DND-41 (cell line): ENCODE data around the gene MRPS14.

Experiments
- EZH2 ChIP-seq: IDR thresholded peaks from 3 replicates; pipeline ENCODE4 v1.6.1; 2012; ENCODE audit warnings: borderline replicate concordance, low read depth, mild to moderate bottlenecking, moderate library complexity, low read length, inconsistent platforms; ENCODE audit not compliant: severe bottlenecking
- TF ChIP-seq, protein P1 (sequence below): IDR thresholded peaks from 2 replicates; pipeline ENCODE4 v1.5.1; 2012; ENCODE audit warnings: borderline replicate concordance, low read length, moderate library complexity, mild to moderate bottlenecking; ENCODE audit not compliant: poor library complexity, severe bottlenecking; ENCODE audit errors: extremely low read depth

DNA sequence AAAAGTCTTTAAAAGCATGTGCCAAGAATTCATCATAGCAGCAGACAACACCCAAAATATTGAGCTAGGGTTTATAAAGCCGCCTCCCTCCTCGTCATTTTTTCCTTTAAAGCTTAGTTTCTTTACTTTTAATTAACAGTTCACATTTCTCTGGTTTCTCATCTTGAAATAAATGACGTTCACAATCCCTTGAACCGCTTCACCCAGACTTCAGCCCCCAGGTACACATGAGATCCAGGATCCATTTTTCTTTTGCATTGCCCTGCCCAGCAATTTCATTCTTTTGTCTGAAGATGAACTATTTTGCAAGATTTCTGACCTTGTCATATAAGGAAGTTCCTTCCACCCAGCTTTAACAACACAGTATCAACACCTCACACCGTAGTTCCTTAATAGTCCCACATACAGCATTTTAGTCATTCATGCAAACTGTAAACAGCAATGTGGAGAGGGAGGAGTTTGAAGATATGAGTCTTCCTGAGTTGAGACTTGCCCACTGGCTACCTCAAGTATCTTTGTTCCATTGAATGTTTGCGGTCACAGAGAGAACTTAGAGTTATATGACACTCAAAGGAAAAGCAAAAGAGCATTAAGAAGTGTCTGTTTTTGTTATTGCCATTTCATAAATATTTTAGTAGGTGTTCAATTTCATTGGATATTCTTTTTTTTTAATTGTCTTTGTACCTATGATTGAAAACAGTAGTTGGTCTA, 58.8 kb downstream of the MRPS14 start:
- TF ChIP-seq, protein P1, sequence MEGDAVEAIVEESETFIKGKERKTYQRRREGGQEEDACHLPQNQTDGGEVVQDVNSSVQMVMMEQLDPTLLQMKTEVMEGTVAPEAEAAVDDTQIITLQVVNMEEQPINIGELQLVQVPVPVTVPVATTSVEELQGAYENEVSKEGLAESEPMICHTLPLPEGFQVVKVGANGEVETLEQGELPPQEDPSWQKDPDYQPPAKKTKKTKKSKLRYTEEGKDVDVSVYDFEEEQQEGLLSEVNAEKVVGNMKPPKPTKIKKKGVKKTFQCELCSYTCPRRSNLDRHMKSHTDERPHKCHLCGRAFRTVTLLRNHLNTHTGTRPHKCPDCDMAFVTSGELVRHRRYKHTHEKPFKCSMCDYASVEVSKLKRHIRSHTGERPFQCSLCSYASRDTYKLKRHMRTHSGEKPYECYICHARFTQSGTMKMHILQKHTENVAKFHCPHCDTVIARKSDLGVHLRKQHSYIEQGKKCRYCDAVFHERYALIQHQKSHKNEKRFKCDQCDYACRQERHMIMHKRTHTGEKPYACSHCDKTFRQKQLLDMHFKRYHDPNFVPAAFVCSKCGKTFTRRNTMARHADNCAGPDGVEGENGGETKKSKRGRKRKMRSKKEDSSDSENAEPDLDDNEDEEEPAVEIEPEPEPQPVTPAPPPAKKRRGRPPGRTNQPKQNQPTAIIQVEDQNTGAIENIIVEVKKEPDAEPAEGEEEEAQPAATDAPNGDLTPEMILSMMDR, result no peak
- no peak for TF ChIP-seq EZH2
